Stimulated activated CD4-positive, alpha-beta T cell treated with anti-CD3 and anti-CD28 coated beads, Interleukin-1b, Interleukin-23, amount 100 ng/mL, for 4 hours (primary cell): ENCODE data around the gene PYHIN1.

Source experiments
- DNase-seq, 2 donors: peaks; one replicate each; pipeline ENCODE4 v3.0.0-alpha.2; 2020; ENCODE audit warnings: low read depth in 2 of 2

The PYHIN1 gene

GRCh38 chr1:159014003-159014571, 82.7 kb downstream of the PYHIN1 start:
- DNase-seq = no peak

GRCh38 chr1:159014851-159015250, 83.5 kb downstream of the PYHIN1 start:
- DNase-seq = no peak

GRCh38 chr1:159015440-159015909, 84.1 kb downstream of the PYHIN1 start:
- DNase-seq = peak in 1 of 2 donors; percentile 62

- DNase-seq = no peak
Observed at GRCh38 chr1:159023723-159024122, 92.4 kb downstream of the PYHIN1 start.

GRCh38 chr1:159025043-159025442, 93.7 kb downstream of the PYHIN1 start:
- DNase-seq = no peak
